K562 (cell line): ENCODE measurements around the gene GDF9. TPM values are rescaled to one million over a fixed set of nuclear protein-coding genes. Genes with fewer than 3 reads are reported as not detected.
A peak's percentile ranks its signal among the peaks of the same experiment; 100 is the strongest.

Experiments
- ATAC-seq: fragments of 200-7000 bp; cut with Tn5 transposase; 3 replicates; pipeline ENCODE4 v1.9.1; 2020; ENCODE audit warnings: moderate library complexity
- BruUV-seq: library from RNA; stranded (reverse); fragments of 400-500 nt; replicated peaks from 2 replicates; lab custom pipeline; 2021; lab: Mats Ljungman, UMichigan
- CTCF ChIA-PET: fragments of 300-600 bp; formaldehyde crosslinking; extraction: SDS; loops from one replicate; lab custom pipeline; 2021; ENCODE audit warnings: low intra/inter-chr PET ratio; lab: Yijun Ruan, JAX
- POLR2A ChIA-PET: fragments of 300-600, 350-650 bp; sonication (Branson Sonifier 250); formaldehyde crosslinking; extraction: SDS; loops from one replicate; lab custom pipeline; 2021; ENCODE audit warnings: antibody characterized with exemption, inconsistent platforms; lab: Yijun Ruan, JAX
- DNase-seq, 4 experiments: peaks; one replicate each; pipeline versions ENCODE4 v3.0.0 to v3.0.0-alpha.2; 2011 to 2018; ENCODE audit warnings: low spot score in 3 of 4, mixed read lengths in 3 of 4; ENCODE audit errors: extremely low read depth in 1 of 4
- FAIRE-seq: peaks from 2 replicates; lab custom pipeline; 2011; peaks lifted over from hg19 to GRCh38; lab: Jason Lieb, UNC
- H2AFZ ChIP-seq: 2 replicates; pipeline ENCODE4 v1.6.0; 2011; ENCODE audit warnings: low read depth, low read length, control low read depth, inconsistent platforms
- H3K27ac ChIP-seq: fragments of 200-600 bp; 3 replicates; pipeline ENCODE4 v1.8.0; 2011; ENCODE audit warnings: low read depth, mild to moderate bottlenecking, control low read depth, inconsistent platforms, low read length, moderate library complexity, mixed read lengths; ENCODE audit errors: extremely low read depth
- H3K27me3 ChIP-seq, 2 experiments: fragments of 300-600 bp in 1 of 2; 2 replicates in 1 of 2; 3 replicates in 1 of 2; pipeline versions ENCODE4 v1.6.0 to v1.8.0; 2011; ENCODE audit warnings: inconsistent platforms in 2 of 2, low read length in 2 of 2, mild to moderate bottlenecking in 1 of 2, mixed read lengths in 1 of 2, moderate library complexity in 1 of 2; ENCODE audit not compliant: control insufficient read depth in 2 of 2, insufficient read depth in 2 of 2
- H3K36me3 ChIP-seq: fragments of 300-600 bp; 3 replicates; pipeline ENCODE4 v1.8.0; 2011; ENCODE audit warnings: mild to moderate bottlenecking, low read length, inconsistent platforms; ENCODE audit not compliant: control insufficient read depth, insufficient read depth
- H3K4me1 ChIP-seq, 2 experiments: fragments of 200-600 bp in 1 of 2; replicated peaks in 1 of 2; 2 replicates in 1 of 2; 3 replicates in 1 of 2; pipeline versions ENCODE4 v1.5.1 to v1.8.0; 2011; ENCODE audit warnings: inconsistent platforms in 2 of 2, low read length in 2 of 2, mild to moderate bottlenecking in 1 of 2, mixed read lengths in 1 of 2, moderate library complexity in 1 of 2; ENCODE audit not compliant: control insufficient read depth in 2 of 2, insufficient read depth in 2 of 2
- H3K4me2 ChIP-seq: 2 replicates; pipeline ENCODE4 v1.6.1; 2011; ENCODE audit warnings: low read length, control low read depth, inconsistent platforms, mixed read lengths; ENCODE audit not compliant: insufficient read depth
- H3K4me3 ChIP-seq: fragments of 200-600 bp; sonication (generic), shearing (Covaris generic); 2 replicates; pipeline ENCODE4 v1.5.1; 2016; ENCODE audit warnings: control low read depth, inconsistent platforms
- H3K79me2 ChIP-seq: fragments of 200-600 bp; 3 replicates; pipeline ENCODE4 v1.8.0; 2011; ENCODE audit warnings: low read length, inconsistent platforms; ENCODE audit not compliant: control insufficient read depth, insufficient read depth
- H3K9ac ChIP-seq, 2 experiments: 2 replicates each; pipeline versions ENCODE4 v1.6.0 to v1.6.1; 2011; ENCODE audit warnings: low read depth in 2 of 2, low read length in 2 of 2, control low read depth in 1 of 2, inconsistent platforms in 1 of 2, mild to moderate bottlenecking in 1 of 2, mixed read lengths in 1 of 2; ENCODE audit not compliant: insufficient read depth in 1 of 2
- H3K9me1 ChIP-seq: one replicate; pipeline ENCODE4 v1.6.0; 2011; ENCODE audit warnings: inconsistent platforms, mild to moderate bottlenecking, low read length, moderate library complexity; ENCODE audit not compliant: control insufficient read depth, insufficient read depth
- H3K9me3 ChIP-seq: replicated peaks from 2 replicates; pipeline ENCODE4 v1.5.1; 2011; ENCODE audit warnings: low read depth, low read length, inconsistent platforms; ENCODE audit not compliant: control insufficient read depth, insufficient read depth
- H4K20me1 ChIP-seq: replicated peaks from 2 replicates; pipeline ENCODE4 v1.6.1; 2011; ENCODE audit warnings: low read length, inconsistent platforms, mixed read lengths; ENCODE audit not compliant: control insufficient read depth, insufficient read depth
- HDAC8 ChIP-seq: fragments of 450-650 bp; IDR thresholded peaks from 2 replicates; pipeline ENCODE4 v1.6.1; 2016; ENCODE audit warnings: mild to moderate bottlenecking, missing genetic modification characterization, moderate library complexity, missing compliant biosample characterization
- HNRNPH1 ChIP-seq: fragments of 200-400 bp; formaldehyde crosslinking; optimal IDR thresholded peaks from 2 replicates; pipeline ENCODE3; 2017; ENCODE audit warnings: low read depth, mild to moderate bottlenecking, low read length, moderate library complexity
- HOXB6 ChIP-seq: fragments of 250-450 bp; sonication (Bioruptor Pico); IDR thresholded peaks from 2 replicates; pipeline ENCODE4 v1.5.1; 2022; ENCODE audit warnings: mild to moderate bottlenecking, borderline replicate concordance
- KDM2B ChIP-seq: fragments of 250-450 bp; sonication (Bioruptor Pico); IDR thresholded peaks from 2 replicates; pipeline ENCODE4 v1.8.0; 2021; ENCODE audit warnings: mild to moderate bottlenecking, moderate library complexity
- KLF13 ChIP-seq: fragments of 450-650 bp; IDR thresholded peaks from 2 replicates; pipeline ENCODE4 v1.6.1; 2016; ENCODE audit warnings: missing genetic modification characterization, low read depth, mild to moderate bottlenecking, missing compliant biosample characterization, moderate library complexity, borderline replicate concordance
- MAFG ChIP-seq: fragments of 450-650 bp; conservative IDR thresholded peaks from 2 replicates; pipeline ENCODE4 v1.6.1; 2016; ENCODE audit warnings: missing genetic modification characterization, missing compliant biosample characterization
- MEF2D ChIP-seq: conservative IDR thresholded peaks from 2 replicates; pipeline ENCODE4 v1.6.1; 2016; ENCODE audit warnings: low read depth, missing genetic modification characterization, missing compliant biosample characterization
- PCBP2 ChIP-seq: fragments of 200-400 bp; formaldehyde crosslinking; IDR thresholded peaks from 2 replicates; pipeline ENCODE4 v1.6.1; 2018; ENCODE audit warnings: low read length, low read depth, mild to moderate bottlenecking, moderate library complexity; ENCODE audit not compliant: poor library complexity, severe bottlenecking
- SP2 ChIP-seq: IDR thresholded peaks from 2 replicates; pipeline ENCODE4 v1.6.1; 2011; ENCODE audit warnings: mild to moderate bottlenecking, low read depth, low read length, moderate library complexity; ENCODE audit not compliant: poor library complexity, severe bottlenecking; ENCODE audit errors: extremely low read depth
- THRAP3 ChIP-seq: fragments of 450-650 bp; IDR thresholded peaks from 2 replicates; pipeline ENCODE4 v1.6.1; 2016; ENCODE audit warnings: mild to moderate bottlenecking, inconsistent platforms, borderline replicate concordance
- ZNF174 ChIP-seq: fragments of 250-450 bp; sonication (Bioruptor Pico); IDR thresholded peaks from 2 replicates; pipeline ENCODE4 v1.4.0; 2020; ENCODE audit warnings: mild to moderate bottlenecking
- ZNF197 ChIP-seq: fragments of 200-800 bp; sonication (Bioruptor generic); IDR thresholded peaks from 2 replicates; pipeline ENCODE4 v1.6.1; 2016; ENCODE audit warnings: low read depth, missing genetic modification characterization, missing compliant biosample characterization
- ZNF253 ChIP-seq: fragments of 250-450 bp; sonication (Bioruptor Pico); conservative IDR thresholded peaks from 2 replicates; pipeline ENCODE4 v1.6.1; 2021; ENCODE audit warnings: mild to moderate bottlenecking
- ZNF57 ChIP-seq: fragments of 450-650 bp; formaldehyde crosslinking; IDR thresholded peaks from 2 replicates; pipeline ENCODE4 v1.4.0; 2020; ENCODE audit warnings: mild to moderate bottlenecking, moderate library complexity
- ZNF699 ChIP-seq: fragments of 250-450 bp; sonication (Bioruptor Pico); IDR thresholded peaks from 2 replicates; pipeline ENCODE4 v1.8.0; 2021; ENCODE audit warnings: mild to moderate bottlenecking, moderate library complexity; ENCODE audit not compliant: insufficient replicate concordance
- ZNF75A ChIP-seq: fragments of 450-650 bp; formaldehyde crosslinking; IDR thresholded peaks from 2 replicates; pipeline ENCODE4 v1.4.0; 2020; ENCODE audit warnings: mild to moderate bottlenecking
- WGBS: fragments of 100-300 bp; shearing (Covaris generic); methylation state at CpG from one replicate; pipeline ENCODE4 v1.1.6; 2016; ENCODE audit warnings: low coverage, mixed read lengths; ENCODE audit not compliant: insufficient coverage; ENCODE audit errors: missing lambda C conversion rate; 5-methylcytosine and 5-hydroxymethylcytosine counted together
- in situ Hi-C: fragments of 300-500 bp; cut with MboI; formaldehyde crosslinking; loops from 4 replicates; pipeline ENCODE4 v1.15.0; 2018; ENCODE audit warnings: inconsistent platforms, mixed read lengths
- intact Hi-C: fragments of 100-400 bp; cut with micrococcal nuclease; formaldehyde crosslinking; loops from 2 replicates; pipeline ENCODE4 v1.14.2; 2022
- polyA plus RNA-seq, 8 experiments: library from polyadenylated mRNA; depleted of rRNA in 4 of 8; stranded (reverse) in 5 of 8; unstranded in 3 of 8; fragments of >200 nt; fragmentation: Nextera tagmentation in 2 of 8; fragmentation: Illumina TruSeq in 1 of 8; extraction: Ambion mirVana in 2 of 8; extraction: Trizol in 1 of 8; gene quantifications; 2 replicates each; pipeline versions ENCODE4 v1.2.1 to v1.2.3, GENCODE V29; 2011 to 2014; ENCODE audit warnings: inconsistent platforms in 1 of 8, missing spikeins in 1 of 8
- total RNA-seq, 7 experiments: library from RNA; depleted of rRNA in 6 of 7; stranded (reverse); fragments of >200 nt in 6 of 7; fragmentation: Illumina TruSeq in 2 of 7; extraction: Trizol in 2 of 7; gene quantifications; 2 replicates each; pipeline versions ENCODE4 v1.2.1 to v1.2.3, GENCODE V29; 2011 to 2021; ENCODE audit warnings: low replicate concordance in 1 of 7
- TF ChIP-seq, protein P1 (sequence below): fragments of 250-450 bp; sonication (Bioruptor Pico); IDR thresholded peaks from 2 replicates; pipeline ENCODE4 v1.5.0; 2021; ENCODE audit warnings: mild to moderate bottlenecking, moderate library complexity

The GDF9 gene
- total and polyA plus RNA-seq, 9 of the 15 experiments (the other 6 are each of a cell fraction or from before 2014, with no cell fraction given), result 0.10 to 0.70 (median 0.20) TPM; not detected in 1

DNA sequence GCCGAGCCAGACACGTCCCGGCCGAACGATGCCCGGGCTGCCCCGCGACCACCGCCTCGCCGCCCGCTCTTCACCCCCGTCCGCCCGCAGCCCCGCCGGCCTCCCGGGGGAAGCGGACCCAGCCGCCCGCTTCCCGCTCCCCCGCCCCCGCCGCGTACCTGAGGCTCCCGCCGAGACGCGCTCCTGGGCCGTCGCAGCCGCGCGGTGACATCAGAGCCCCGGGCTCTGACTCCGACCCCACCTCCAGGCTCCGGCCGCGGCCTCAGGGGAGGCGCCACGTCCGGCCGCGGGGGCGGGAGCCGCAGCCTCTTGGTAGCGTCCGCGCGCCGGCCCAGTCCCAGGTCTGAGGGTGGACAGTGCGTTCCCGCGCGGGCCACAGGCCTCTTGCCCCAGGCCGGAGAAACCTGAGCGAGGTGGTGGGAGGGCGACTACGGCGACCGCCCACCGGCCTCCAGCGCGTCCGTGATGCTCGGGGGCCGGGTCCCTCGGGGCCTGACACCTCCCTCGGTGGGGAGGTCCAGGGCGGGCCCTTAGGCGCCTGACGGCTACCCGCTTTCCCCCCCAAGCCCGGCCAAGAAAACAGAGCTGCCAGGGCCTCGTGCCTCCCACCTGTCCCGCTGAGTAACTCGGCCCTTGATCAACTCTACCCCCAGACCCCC is 35.7 kb downstream of the GDF9 start, which contains the start of gene SHROOM1:
Gene SHROOM1, minus strand, starts transcription at position 212 of the 659 bp plus-strand sequence. CDS start 4,507 bp downstream, outside the sequence.
- POLR2A ChIA-PET, result interaction anchor here (0.6 to 3.9 kb wide), 15 partner anchors 9 to 234 kb away, joined by 3 to 22 read pairs (median 4); partner anchors contain the start of genes GDF9 and UQCRQ
- TF ChIP-seq PCBP2, result peak; percentile 77
- TF ChIP-seq ZNF57 (CRISPR knock-in tag), result peak; percentile 70; the same call in 1 of the 2 replicates
- TF ChIP-seq ZNF197 (CRISPR knock-in tag), result no peak
- no peak; the same call in 1 of the 2 replicates for TF ChIP-seq MEF2D (tag)
- TF ChIP-seq KLF13 (tag), result 0 out of 2 replicates have a peak, but pooled peaks have one; percentile 25
- TF ChIP-seq HOXB6 (CRISPR knock-in tag), result no peak
- TF ChIP-seq, protein P1, sequence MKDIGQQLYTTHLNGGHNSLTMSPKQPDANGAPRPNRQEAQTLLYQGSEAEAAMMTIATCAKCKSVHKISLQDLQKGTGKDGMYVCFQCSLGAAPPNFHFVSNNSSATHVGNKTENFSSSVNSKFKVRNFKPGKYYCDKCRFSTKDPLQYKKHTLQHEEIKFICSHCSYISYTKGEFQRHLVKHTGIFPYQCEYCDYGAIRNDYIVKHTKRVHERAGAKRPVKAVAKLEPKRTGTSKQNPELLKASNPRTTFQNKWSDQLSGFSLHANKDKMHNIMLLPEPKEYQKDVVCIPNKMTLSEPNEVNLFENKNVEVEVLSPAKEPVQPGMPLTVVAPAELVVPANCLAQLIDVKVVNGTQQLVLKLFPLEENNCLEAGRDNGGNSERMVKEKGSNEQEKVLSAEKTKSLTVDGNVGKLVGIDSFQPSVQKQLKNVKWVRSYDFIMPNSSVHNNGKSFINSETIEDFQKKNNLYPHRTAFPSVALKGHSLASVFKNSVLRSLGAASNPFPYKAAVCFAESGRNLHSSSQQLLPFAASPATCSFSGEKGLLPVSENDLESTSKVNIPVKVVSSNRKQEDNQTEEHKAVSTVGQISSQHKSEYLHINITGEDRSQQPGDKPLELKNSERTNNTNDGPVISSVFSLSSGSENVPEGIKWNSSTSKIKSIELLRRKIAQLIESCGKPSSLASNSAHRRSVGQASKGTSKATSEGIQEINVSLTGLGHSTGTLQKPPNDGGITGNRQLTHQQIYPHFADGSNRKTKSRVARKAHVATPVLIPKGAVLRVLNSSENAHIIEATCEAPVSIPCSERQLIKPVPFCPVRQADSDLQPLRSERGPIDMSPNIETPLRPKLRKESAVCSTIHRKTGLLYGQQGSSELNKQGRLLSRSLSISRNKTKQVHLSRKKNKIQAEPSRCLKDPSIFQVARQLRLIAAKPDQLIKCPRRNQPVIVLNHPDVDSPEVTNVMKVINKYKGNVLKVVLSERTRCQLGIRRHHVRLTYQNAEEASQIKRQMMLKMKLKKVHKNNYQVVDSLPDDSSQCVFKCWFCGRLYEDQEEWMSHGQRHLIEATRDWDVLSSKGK (CRISPR knock-in tag), result no peak
- no peak for TF ChIP-seq SP2
- TF ChIP-seq ZNF174 (CRISPR knock-in tag), result no peak
- TF ChIP-seq KDM2B, result no peak
- TF ChIP-seq ZNF699, result no peak
- 0 out of 2 replicates have a peak, but pooled peaks have one; percentile 34 for TF ChIP-seq HDAC8 (tag)
- no peak for TF ChIP-seq MAFG (tag)
- TF ChIP-seq ZNF253 (CRISPR knock-in tag), result no peak
- no peak for TF ChIP-seq HNRNPH1
- TF ChIP-seq ZNF75A (CRISPR knock-in tag), result no peak
- no peak for TF ChIP-seq THRAP3

More for the DNA sequence above, 35.7 kb downstream of the GDF9 start, which contains the start of gene SHROOM1:
- intact Hi-C loops (loop anchor here (1.0 kb wide), 2 partner anchors 36 to 53 kb away; partner anchors contain the start of genes GDF9 and UQCRQ), in situ Hi-C loops (no loop called here)
- H3K4me1 ChIP-seq, result peaks cover 18 to 29% of the 10 kb centered on the region in 2 experiments; a peak in 4 of 5 replicates
- H3K27ac ChIP-seq, result peak within 1 kb of the TSS; percentile 92
- peak within 1 kb of the TSS; percentile 89 for H3K4me2 ChIP-seq
- no peaks in the 10 kb centered on the region for H3K9me3 ChIP-seq
- H3K36me3 ChIP-seq, result peaks cover 25% of the 10 kb centered on the region; the same call in 1 of the 3 replicates
- peak within 1 kb of the TSS; percentile 74 for H3K4me3 ChIP-seq
- no peaks in the 10 kb centered on the region for H3K9me1 ChIP-seq
- CTCF ChIA-PET, result interaction anchor here (1.1 to 2.1 kb wide), 3 partner anchors 36 to 418 kb away, joined by 3 to 13 read pairs (median 5); partner anchors contain the start of genes GDF9 and UQCRQ
- 2% methylated on average over 34 of the region's 78 CpGs for WGBS
- H4K20me1 ChIP-seq, result no peaks in the 10 kb centered on the region
- no TSS peak for BruUV-seq
- peaks cover 23% of the 10 kb centered on the region for H3K79me2 ChIP-seq
- H2AFZ ChIP-seq, result peak within 1 kb of the TSS; percentile 97
- FAIRE-seq (peak; percentile 19), ATAC-seq (peak; percentile 93), DNase-seq (peak; percentile 90 to 92 (median 91))
- no peaks in the 10 kb centered on the region for H3K27me3 ChIP-seq
- H3K9ac ChIP-seq, result peak within 1 kb of the TSS; percentile 92 to 100
